OCI-LY3 (cell line): ENCODE data around the gene SYT2.
"Not testable (repeated sequence)": the region's sequence is repeated elsewhere in the genome, so short reads cannot be mapped to it uniquely, and the experiment has no call there.

Source experiments
- H2AFZ ChIP-seq: fragments of 200-600, 300-600 bp; shearing (Covaris generic); 2 replicates; pipeline ENCODE4 v1.6.0; 2014; ENCODE audit warnings: antibody characterized with exemption, low read depth, low read length
- H3K27ac ChIP-seq: fragments of 200-600, 300-600 bp; sonication (generic); 2 replicates; pipeline ENCODE4 v1.5.1; 2014; ENCODE audit warnings: mild to moderate bottlenecking, low read length, moderate library complexity, mixed read lengths
- H3K27me3 ChIP-seq: fragments of 200-600, 300-600 bp; sonication (generic); 2 replicates; pipeline ENCODE4 v1.6.1; 2014; ENCODE audit warnings: low read depth, low read length, mixed read lengths
- H3K36me3 ChIP-seq: fragments of 200-600, 300-600 bp; sonication (generic); replicated peaks from 2 replicates; pipeline ENCODE3; 2014; ENCODE audit warnings: low read depth, low read length, mixed read lengths
- H3K4me1 ChIP-seq: fragments of 300-600, 200-600 bp; sonication (generic); 2 replicates; pipeline ENCODE4 v1.6.1; 2014; ENCODE audit warnings: low read length, mixed read lengths
- H3K4me2 ChIP-seq: fragments of 200-600, 300-600 bp; sonication (generic); 2 replicates; pipeline ENCODE4 v1.6.1; 2014; ENCODE audit warnings: low read length, mixed read lengths
- H3K4me3 ChIP-seq: fragments of 300-600, 200-600 bp; sonication (generic); 2 replicates; pipeline ENCODE4 v1.5.1; 2014; ENCODE audit warnings: antibody characterized with exemption, mild to moderate bottlenecking, low read length, moderate library complexity
- H3K79me2 ChIP-seq: fragments of 300-600, 200-600 bp; shearing (Covaris generic); 2 replicates; pipeline ENCODE4 v1.6.1; 2014; ENCODE audit warnings: mild to moderate bottlenecking, low read length, mixed read lengths
- H3K9ac ChIP-seq: fragments of 300-600, 200-600 bp; shearing (Covaris generic); 2 replicates; pipeline ENCODE4 v1.6.0; 2014; ENCODE audit warnings: mild to moderate bottlenecking, low read length, moderate library complexity
- H3K9me3 ChIP-seq: fragments of 200-600, 300-600 bp; shearing (Covaris generic); 2 replicates; pipeline ENCODE4 v1.6.1; 2014; ENCODE audit warnings: low read length, mixed read lengths; ENCODE audit not compliant: insufficient read depth
- H4K20me1 ChIP-seq: fragments of 200-600, 300-600 bp; sonication (generic); 2 replicates; pipeline ENCODE4 v1.6.1; 2016; ENCODE audit warnings: low read length, mixed read lengths; ENCODE audit not compliant: insufficient read depth
- EZH2phosphoT487 ChIP-seq: fragments of 200-600 bp; shearing (Covaris generic); IDR thresholded peaks from 2 replicates; pipeline ENCODE4 v1.6.1; 2018; ENCODE audit warnings: antibody characterized with exemption, mixed run types, low read depth
- TF ChIP-seq, protein P1 (sequence below): fragments of 200-600, 300-600 bp; sonication (generic); IDR thresholded peaks from 2 replicates; pipeline ENCODE4 v1.5.1; 2014; ENCODE audit warnings: antibody characterized with exemption, low read length, low read depth

SYT2 gene

DNA sequence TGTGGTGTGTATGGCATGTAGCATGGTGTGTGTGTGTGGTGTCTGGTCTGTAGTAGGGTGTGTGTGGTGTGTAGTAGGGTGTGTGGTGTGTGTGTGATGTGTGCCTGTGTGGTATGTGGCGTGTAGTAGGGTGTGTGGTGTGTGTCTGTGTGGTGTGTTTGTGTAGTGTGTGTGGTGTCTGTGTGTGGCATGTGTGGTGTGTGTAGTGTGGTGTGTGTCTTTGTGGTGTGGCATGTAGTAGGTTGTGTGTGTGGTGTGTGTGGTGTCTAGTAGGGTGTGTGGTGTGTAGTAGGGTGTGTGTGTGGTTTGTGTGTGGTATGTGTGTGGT lies 85.5 kb downstream of the SYT2 start:
- H3K79me2 ChIP-seq: no peaks in the 10 kb centered on the region
- H3K9me3 ChIP-seq: no peaks in the 10 kb centered on the region
- no peak overlapping the region for H3K9ac ChIP-seq
- H3K27ac ChIP-seq: no peak overlapping the region
- peaks cover 8% of the 10 kb centered on the region for H3K4me1 ChIP-seq
- peaks cover 85% of the 10 kb centered on the region for H3K27me3 ChIP-seq
- H3K4me3 ChIP-seq: no peak overlapping the region
- H3K36me3 ChIP-seq: no peaks in the 10 kb centered on the region
- TF ChIP-seq EZH2phosphoT487: no peak
- TF ChIP-seq, protein P1, sequence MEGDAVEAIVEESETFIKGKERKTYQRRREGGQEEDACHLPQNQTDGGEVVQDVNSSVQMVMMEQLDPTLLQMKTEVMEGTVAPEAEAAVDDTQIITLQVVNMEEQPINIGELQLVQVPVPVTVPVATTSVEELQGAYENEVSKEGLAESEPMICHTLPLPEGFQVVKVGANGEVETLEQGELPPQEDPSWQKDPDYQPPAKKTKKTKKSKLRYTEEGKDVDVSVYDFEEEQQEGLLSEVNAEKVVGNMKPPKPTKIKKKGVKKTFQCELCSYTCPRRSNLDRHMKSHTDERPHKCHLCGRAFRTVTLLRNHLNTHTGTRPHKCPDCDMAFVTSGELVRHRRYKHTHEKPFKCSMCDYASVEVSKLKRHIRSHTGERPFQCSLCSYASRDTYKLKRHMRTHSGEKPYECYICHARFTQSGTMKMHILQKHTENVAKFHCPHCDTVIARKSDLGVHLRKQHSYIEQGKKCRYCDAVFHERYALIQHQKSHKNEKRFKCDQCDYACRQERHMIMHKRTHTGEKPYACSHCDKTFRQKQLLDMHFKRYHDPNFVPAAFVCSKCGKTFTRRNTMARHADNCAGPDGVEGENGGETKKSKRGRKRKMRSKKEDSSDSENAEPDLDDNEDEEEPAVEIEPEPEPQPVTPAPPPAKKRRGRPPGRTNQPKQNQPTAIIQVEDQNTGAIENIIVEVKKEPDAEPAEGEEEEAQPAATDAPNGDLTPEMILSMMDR: no peak
- H3K4me2 ChIP-seq: no peak overlapping the region
- H4K20me1 ChIP-seq: peaks cover 18% of the 10 kb centered on the region
- H2AFZ ChIP-seq: no peak overlapping the region

DNA sequence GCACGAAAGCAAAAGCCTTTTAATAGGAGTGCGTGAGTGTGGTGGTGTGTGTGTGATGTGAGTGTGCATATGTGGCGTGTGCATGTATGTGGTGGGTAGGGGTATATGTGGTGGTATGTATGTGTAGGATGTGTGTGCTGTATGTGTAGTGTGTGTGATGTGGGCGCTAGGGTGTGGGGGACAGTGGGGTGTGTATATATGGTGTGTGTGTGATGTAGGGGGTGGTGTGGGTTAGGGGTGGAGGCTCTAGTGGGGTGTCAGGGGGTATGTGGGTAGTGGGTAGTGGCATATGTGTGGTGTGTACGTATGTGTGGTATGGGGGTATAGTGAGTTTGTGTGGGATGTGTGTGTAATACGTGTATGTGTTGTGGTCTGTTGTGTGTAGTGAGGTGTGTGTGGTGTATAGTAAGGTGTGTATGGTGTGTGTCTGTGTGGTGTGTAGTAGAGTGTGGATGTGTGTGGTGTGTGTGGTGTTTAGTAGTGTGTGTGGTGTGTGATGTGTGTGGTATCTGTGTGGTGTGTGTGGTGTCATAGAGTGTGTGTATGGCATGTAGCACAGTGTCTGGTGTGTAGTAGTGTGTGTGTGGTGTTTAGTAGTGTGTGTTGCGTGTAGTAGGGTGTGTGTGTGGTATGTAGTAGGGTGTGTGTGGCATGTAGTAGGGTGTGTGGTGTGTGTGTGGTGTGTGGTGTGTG lies 86.0 kb downstream of the SYT2 start:
- H3K9me3 ChIP-seq: no peaks in the 10 kb centered on the region
- H4K20me1 ChIP-seq: peaks cover 23% of the 10 kb centered on the region
- no peak overlapping the region for H2AFZ ChIP-seq
- H3K79me2 ChIP-seq: no peaks in the 10 kb centered on the region
- no peak overlapping the region for H3K4me3 ChIP-seq
- no peak overlapping the region for H3K9ac ChIP-seq
- no peaks in the 10 kb centered on the region for H3K36me3 ChIP-seq
- peaks cover 8% of the 10 kb centered on the region for H3K4me1 ChIP-seq
- no peak overlapping the region for H3K4me2 ChIP-seq
- H3K27ac ChIP-seq: no peak overlapping the region
- no peak for TF ChIP-seq EZH2phosphoT487
- TF ChIP-seq, protein P1: no peak
- H3K27me3 ChIP-seq: peaks cover 85% of the 10 kb centered on the region

DNA sequence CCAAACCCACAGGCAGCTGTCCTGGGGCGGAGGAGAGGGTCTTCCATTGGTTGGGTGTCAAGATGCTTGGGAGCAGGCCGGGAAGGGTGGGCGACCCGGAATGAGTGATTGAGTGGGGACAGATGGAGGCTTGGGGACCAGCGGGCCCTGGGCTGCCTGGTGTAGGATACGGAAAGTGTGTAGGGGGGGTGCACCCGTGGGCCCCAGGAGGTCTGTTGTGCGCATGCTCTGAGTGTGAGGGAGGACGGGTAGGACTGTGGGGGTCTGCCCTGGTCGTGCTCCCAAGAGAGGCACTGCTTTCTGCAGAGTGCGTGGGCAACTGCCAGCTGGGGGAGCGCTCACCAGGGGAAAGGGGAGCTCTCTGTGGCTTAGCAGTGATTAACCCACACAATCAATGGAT lies 86.8 kb downstream of the SYT2 start:
- H3K9ac ChIP-seq, H2AFZ ChIP-seq, H3K4me3 ChIP-seq, H3K36me3 ChIP-seq, H3K4me2 ChIP-seq, H3K9me3 ChIP-seq, H3K4me1 ChIP-seq, H3K79me2 ChIP-seq, H3K27ac ChIP-seq: not testable (repeated sequence)
- H4K20me1 ChIP-seq: peaks cover 30% of the 10 kb centered on the region
- peaks cover 86% of the 10 kb centered on the region for H3K27me3 ChIP-seq

DNA sequence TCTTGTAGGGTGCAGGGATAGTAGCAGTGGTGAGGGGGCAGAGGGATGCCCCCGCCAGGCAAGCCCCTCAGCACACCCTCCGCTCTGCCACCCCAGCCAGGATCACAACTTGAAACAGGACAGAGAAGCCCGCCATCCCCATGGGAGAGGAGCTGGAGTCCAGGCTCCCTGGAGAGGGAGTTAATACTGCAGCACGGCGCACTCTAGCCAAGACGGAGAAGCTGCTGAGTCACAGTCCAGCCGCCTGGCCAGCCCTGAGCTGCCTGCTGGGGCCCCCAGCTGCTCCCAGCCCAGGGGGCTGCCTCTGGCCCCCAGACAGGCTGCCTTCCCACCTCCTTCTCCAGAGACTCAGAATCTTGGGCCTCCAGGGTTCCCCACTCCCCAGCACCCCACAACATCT lies 87.2 kb downstream of the SYT2 start:
- Histone ChIP-seq H3K27me3 (peaks cover 87% of the 10 kb centered on the region), H3K79me2 (no peaks in the 10 kb centered on the region), H3K4me2 (no peak overlapping the region), H3K27ac (no peak overlapping the region), H3K36me3 (no peaks in the 10 kb centered on the region), H3K4me3 (no peak overlapping the region), H3K9ac (no peak overlapping the region), H2AFZ (no peak overlapping the region), H3K4me1 (peaks cover 12% of the 10 kb centered on the region), H3K9me3 (no peaks in the 10 kb centered on the region), H4K20me1 (peaks cover 29% of the 10 kb centered on the region)
- TF ChIP-seq, protein P1: no peak
- no peak for TF ChIP-seq EZH2phosphoT487

DNA sequence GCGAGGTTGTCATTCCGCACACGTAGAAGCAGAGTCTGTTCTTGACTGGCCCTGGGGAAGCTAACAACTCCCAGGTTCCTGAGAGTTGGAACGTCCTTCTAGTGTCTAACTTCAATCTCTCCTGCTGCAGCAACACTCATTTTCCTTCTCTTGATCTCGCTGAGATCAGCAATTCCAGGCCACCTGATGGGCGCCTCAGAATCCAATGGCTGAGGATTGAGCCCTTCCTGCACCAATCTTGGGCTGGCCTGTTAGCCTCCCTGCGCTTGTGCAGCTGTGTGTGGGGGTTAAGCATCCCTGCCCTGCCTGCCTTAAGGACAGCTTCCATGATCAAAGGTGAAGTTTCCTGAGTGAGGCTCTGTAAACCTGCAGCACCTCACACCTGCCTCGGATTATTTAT lies 87.9 kb downstream of the SYT2 start:
- Histone ChIP-seq H3K4me3 (no peak overlapping the region), H3K4me1 (peaks cover 13% of the 10 kb centered on the region), H3K27ac (no peak overlapping the region), H4K20me1 (peaks cover 33% of the 10 kb centered on the region), H3K9ac (no peak overlapping the region), H3K9me3 (no peaks in the 10 kb centered on the region), H3K36me3 (no peaks in the 10 kb centered on the region), H2AFZ (no peak overlapping the region), H3K4me2 (no peak overlapping the region), H3K27me3 (peaks cover 87% of the 10 kb centered on the region), H3K79me2 (no peaks in the 10 kb centered on the region)
- no peak for TF ChIP-seq EZH2phosphoT487
- TF ChIP-seq, protein P1: no peak
